Neural progenitor cell (in vitro differentiated cells): Measurements from ENCODE around the gene MYCBP. TPM values are rescaled to one million over a fixed set of nuclear protein-coding genes. Genes with fewer than 3 reads are reported as not detected.

Source experiments
- DNase-seq: peaks from one replicate; pipeline ENCODE4 v3.0.0-alpha.2; 2016; ENCODE audit warnings: low spot score
- H2AFZ ChIP-seq: fragments of 200-600 bp; sonication (generic); replicated peaks from 2 replicates; pipeline ENCODE4 v1.6.1; 2016; ENCODE audit warnings: antibody characterized with exemption
- H3F3A ChIP-seq: fragments of 200-600 bp; sonication (generic); 2 replicates; pipeline ENCODE4 v1.6.1; 2016; ENCODE audit warnings: antibody characterized with exemption, low read depth
- H3K27ac ChIP-seq: fragments of 200-600 bp; sonication (generic); 2 replicates; pipeline ENCODE4 v1.5.1; 2016; ENCODE audit warnings: mild to moderate bottlenecking
- H3K27me3 ChIP-seq: fragments of 200-600 bp; sonication (generic); 2 replicates; pipeline ENCODE4 v1.6.1; 2016; ENCODE audit warnings: mild to moderate bottlenecking, moderate library complexity
- H3K36me3 ChIP-seq: fragments of 200-600 bp; sonication (generic); 2 replicates; pipeline ENCODE4 v1.5.1; 2016
- H3K4me1 ChIP-seq: fragments of 200-600 bp; sonication (generic); 2 replicates; pipeline ENCODE4 v1.6.1; 2016; ENCODE audit warnings: mixed run types
- H3K4me2 ChIP-seq: fragments of 200-600 bp; sonication (generic); 2 replicates; pipeline ENCODE4 v1.6.1; 2016
- H3K4me3 ChIP-seq: fragments of 200-600 bp; sonication (generic); 2 replicates; pipeline ENCODE4 v1.5.1; 2016
- H3K79me2 ChIP-seq: fragments of 200-600 bp; sonication (generic); 2 replicates; pipeline ENCODE4 v1.6.1; 2016; ENCODE audit warnings: low read depth
- H3K9ac ChIP-seq: fragments of 200-600 bp; sonication (generic); 2 replicates; pipeline ENCODE4 v1.6.1; 2016
- H3K9me3 ChIP-seq: fragments of 200-600 bp; sonication (generic); 2 replicates; pipeline ENCODE4 v1.5.1; 2016; ENCODE audit warnings: low read depth
- H4K20me1 ChIP-seq: fragments of 200-600 bp; sonication (generic); 2 replicates; pipeline ENCODE4 v1.6.1; 2016; ENCODE audit warnings: low read depth
- H3K27ac Mint-ChIP-seq: 3 replicates; pipeline ENCODE4 v1.8.0; 2021; ENCODE audit warnings: mixed read lengths
- H3K27me3 Mint-ChIP-seq: 2 replicates; pipeline ENCODE4 v1.8.0; 2022; ENCODE audit warnings: low read depth, mild to moderate bottlenecking, inconsistent platforms, moderate library complexity, mixed read lengths; ENCODE audit not compliant: insufficient read depth
- H3K36me3 Mint-ChIP-seq: 3 replicates; pipeline ENCODE4 v1.8.0; 2021; ENCODE audit warnings: mixed read lengths
- H3K4me1 Mint-ChIP-seq: 3 replicates; pipeline ENCODE4 v1.8.0; 2021; ENCODE audit warnings: mixed read lengths
- H3K4me3 Mint-ChIP-seq: 3 replicates; pipeline ENCODE4 v1.8.0; 2021; ENCODE audit warnings: mild to moderate bottlenecking, moderate library complexity, mixed read lengths
- H3K9me3 Mint-ChIP-seq: 3 replicates; pipeline ENCODE4 v1.8.0; 2020; ENCODE audit warnings: mixed read lengths
- CTCF ChIP-seq: fragments of 200-600 bp; sonication (generic); IDR thresholded peaks from 2 replicates; pipeline ENCODE4 v1.5.1; 2017; ENCODE audit warnings: antibody characterized with exemption, mild to moderate bottlenecking
- EZH2 ChIP-seq: fragments of 200-600 bp; sonication (generic); IDR thresholded peaks from 2 replicates; pipeline ENCODE4 v1.6.1; 2017; ENCODE audit warnings: antibody characterized with exemption, mild to moderate bottlenecking, moderate library complexity
- EZH2phosphoT487 ChIP-seq: fragments of 200-600 bp; sonication (generic); IDR thresholded peaks from 2 replicates; pipeline ENCODE4 v1.6.1; 2017; ENCODE audit warnings: antibody characterized with exemption
- total RNA-seq: library from RNA; depleted of rRNA; stranded (reverse); fragments of >200 nt; gene quantifications from 2 replicates; pipeline ENCODE4 v1.2.3, GENCODE V29; 2015; ENCODE audit warnings: low replicate concordance

Gene MYCBP
- total RNA-seq, 1 donor from 2014 or later: 36.5 TPM

GRCh38 chr1:38898653-38899230 lies 25.6 kb upstream of the MYCBP start:
- Histone ChIP-seq H3K4me1 (no peaks in the 10 kb centered on the region), H3K36me3 (no peaks in the 10 kb centered on the region), H4K20me1 (no peaks in the 10 kb centered on the region), H3F3A (no peaks in the 10 kb centered on the region), H3K27ac (no peak overlapping the region), H3K9ac (no peak overlapping the region), H3K79me2 (no peaks in the 10 kb centered on the region), H3K4me2 (no peak overlapping the region), H3K9me3 (no peaks in the 10 kb centered on the region), H3K27me3 (no peaks in the 10 kb centered on the region), H3K4me3 (no peak overlapping the region), H2AFZ (no peak overlapping the region)
- H3K9me3 Mint-ChIP-seq: no peaks in the 10 kb centered on the region
- peaks cover 3% of the 10 kb centered on the region for H3K27me3 Mint-ChIP-seq
- H3K36me3 Mint-ChIP-seq: no peaks in the 10 kb centered on the region
- TF ChIP-seq EZH2 (no peak), EZH2phosphoT487 (no peak), CTCF (no peak)
- H3K4me3 Mint-ChIP-seq: no peak overlapping the region
- H3K4me1 Mint-ChIP-seq: no peaks in the 10 kb centered on the region
- DNase-seq: no peak
- no peak overlapping the region for H3K27ac Mint-ChIP-seq

GRCh38 chr1:38896169-38896568 lies 23.0 kb upstream of the MYCBP start:
- Mint-ChIP-seq H3K27me3 (no peaks in the 10 kb centered on the region), H3K4me1 (peaks cover 4% of the 10 kb centered on the region), H3K9me3 (no peaks in the 10 kb centered on the region), H3K36me3 (no peaks in the 10 kb centered on the region), H3K4me3 (no peak overlapping the region), H3K27ac (no peak overlapping the region)
- Histone ChIP-seq H3K36me3 (no peaks in the 10 kb centered on the region), H3K27ac (no peak overlapping the region), H3K4me3 (no peak overlapping the region), H3K4me2 (no peak overlapping the region), H4K20me1 (no peaks in the 10 kb centered on the region), H3K4me1 (no peaks in the 10 kb centered on the region), H2AFZ (no peak overlapping the region), H3F3A (no peaks in the 10 kb centered on the region), H3K79me2 (no peaks in the 10 kb centered on the region), H3K9ac (no peak overlapping the region), H3K9me3 (no peaks in the 10 kb centered on the region), H3K27me3 (no peaks in the 10 kb centered on the region)
- DNase-seq: no peak
- TF ChIP-seq CTCF (no peak), EZH2 (no peak), EZH2phosphoT487 (no peak)

GRCh38 chr1:38892976-38893375 lies 19.8 kb upstream of the MYCBP start:
- Mint-ChIP-seq H3K9me3 (no peaks in the 10 kb centered on the region), H3K27me3 (no peaks in the 10 kb centered on the region), H3K4me3 (no peak overlapping the region), H3K27ac (no peak overlapping the region), H3K4me1 (peaks cover 4% of the 10 kb centered on the region), H3K36me3 (no peaks in the 10 kb centered on the region)
- no peaks in the 10 kb centered on the region for H3K79me2 ChIP-seq
- no peaks in the 10 kb centered on the region for H3K27me3 ChIP-seq
- no peak overlapping the region for H3K4me3 ChIP-seq
- H3K9ac ChIP-seq: no peak overlapping the region
- no peak for TF ChIP-seq EZH2
- TF ChIP-seq CTCF: no peak
- TF ChIP-seq EZH2phosphoT487: no peak
- no peak overlapping the region for H3K27ac ChIP-seq
- no peaks in the 10 kb centered on the region for H4K20me1 ChIP-seq
- H3K4me2 ChIP-seq: no peak overlapping the region
- no peak for DNase-seq
- no peaks in the 10 kb centered on the region for H3K9me3 ChIP-seq
- H3K36me3 ChIP-seq: no peaks in the 10 kb centered on the region
- no peaks in the 10 kb centered on the region for H3F3A ChIP-seq
- no peaks in the 10 kb centered on the region for H3K4me1 ChIP-seq
- H2AFZ ChIP-seq: no peak overlapping the region
